Calu3 (cell line): ENCODE data around the gene C12orf56. TPM values are rescaled to one million over a fixed set of nuclear protein-coding genes. Genes with fewer than 3 reads are reported as not detected.
"Not testable (repeated sequence)": the region's sequence is repeated elsewhere in the genome, so short reads cannot be mapped to it uniquely, and the experiment has no call there.

Source experiments
- BruUV-seq: library from RNA; stranded (reverse); fragments of 400-500 nt; replicated peaks from 2 replicates; lab custom pipeline; 2021; lab: Mats Ljungman, UMichigan
- CTCF ChIA-PET: fragments of 300-600 bp; sonication (Branson Sonifier 250); formaldehyde crosslinking; loops from one replicate; lab custom pipeline; 2022; ENCODE audit warnings: antibody characterized with exemption; lab: Charles Lee
- DNase-seq: peaks from one replicate; pipeline ENCODE4 v3.0.0; 2022
- H3K27ac Mint-ChIP-seq: one replicate; pipeline ENCODE4 v1.8.0; 2022; ENCODE audit warnings: mixed read lengths; ENCODE audit not compliant: unreplicated experiment
- H3K27me3 Mint-ChIP-seq: one replicate; pipeline ENCODE4 v1.8.0; 2022; ENCODE audit warnings: mixed read lengths; ENCODE audit not compliant: unreplicated experiment
- H3K36me3 Mint-ChIP-seq: one replicate; pipeline ENCODE4 v1.8.0; 2022; ENCODE audit warnings: mild to moderate bottlenecking, moderate library complexity, mixed read lengths; ENCODE audit not compliant: insufficient read depth, unreplicated experiment
- H3K4me1 Mint-ChIP-seq: one replicate; pipeline ENCODE4 v1.8.0; 2022; ENCODE audit warnings: mild to moderate bottlenecking, low read depth, mixed read lengths; ENCODE audit not compliant: unreplicated experiment
- H3K4me3 Mint-ChIP-seq: one replicate; pipeline ENCODE4 v1.8.0; 2022; ENCODE audit warnings: mild to moderate bottlenecking, low read depth, moderate library complexity, mixed read lengths; ENCODE audit not compliant: unreplicated experiment
- H3K9me3 Mint-ChIP-seq: one replicate; pipeline ENCODE4 v1.8.0; 2022; ENCODE audit warnings: low read depth, mixed read lengths; ENCODE audit not compliant: unreplicated experiment
- intact Hi-C: fragments of 100-400 bp; cut with micrococcal nuclease; formaldehyde crosslinking; loops from one replicate; pipeline ENCODE4 v1.10.0; 2022; ENCODE audit not compliant: unreplicated experiment
- total RNA-seq: library from RNA; stranded (reverse); gene quantifications from 2 replicates; pipeline ENCODE4 v1.2.3, GENCODE V29; 2022
- TF ChIP-seq, protein P1 (sequence below): fragments of 200-600 bp; IDR thresholded peaks from one replicate; pipeline ENCODE4 v1.8.0; 2022; ENCODE audit warnings: antibody characterized with exemption; ENCODE audit not compliant: unreplicated experiment

Gene C12orf56
- total RNA-seq, 1 experiment from 2014 or later = 4.7 TPM

GRCh38 chr12:64304571-64304970, 86.0 kb downstream of the C12orf56 start:
- no TSS peak for BruUV-seq
- Mint-ChIP-seq H3K36me3 (no peaks in the 10 kb centered on the region), H3K27ac (no peak overlapping the region), H3K4me3 (no peak overlapping the region), H3K4me1 (no peaks in the 10 kb centered on the region), H3K9me3 (no peaks in the 10 kb centered on the region), H3K27me3 (no peaks in the 10 kb centered on the region)
- CTCF ChIA-PET = no interaction called here
- intact Hi-C loops = no loop called here
- TF ChIP-seq, protein P1, sequence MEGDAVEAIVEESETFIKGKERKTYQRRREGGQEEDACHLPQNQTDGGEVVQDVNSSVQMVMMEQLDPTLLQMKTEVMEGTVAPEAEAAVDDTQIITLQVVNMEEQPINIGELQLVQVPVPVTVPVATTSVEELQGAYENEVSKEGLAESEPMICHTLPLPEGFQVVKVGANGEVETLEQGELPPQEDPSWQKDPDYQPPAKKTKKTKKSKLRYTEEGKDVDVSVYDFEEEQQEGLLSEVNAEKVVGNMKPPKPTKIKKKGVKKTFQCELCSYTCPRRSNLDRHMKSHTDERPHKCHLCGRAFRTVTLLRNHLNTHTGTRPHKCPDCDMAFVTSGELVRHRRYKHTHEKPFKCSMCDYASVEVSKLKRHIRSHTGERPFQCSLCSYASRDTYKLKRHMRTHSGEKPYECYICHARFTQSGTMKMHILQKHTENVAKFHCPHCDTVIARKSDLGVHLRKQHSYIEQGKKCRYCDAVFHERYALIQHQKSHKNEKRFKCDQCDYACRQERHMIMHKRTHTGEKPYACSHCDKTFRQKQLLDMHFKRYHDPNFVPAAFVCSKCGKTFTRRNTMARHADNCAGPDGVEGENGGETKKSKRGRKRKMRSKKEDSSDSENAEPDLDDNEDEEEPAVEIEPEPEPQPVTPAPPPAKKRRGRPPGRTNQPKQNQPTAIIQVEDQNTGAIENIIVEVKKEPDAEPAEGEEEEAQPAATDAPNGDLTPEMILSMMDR = no peak
- DNase-seq = no peak

- no peak for DNase-seq
- no TSS peak for BruUV-seq
- Mint-ChIP-seq H3K9me3 (no peaks in the 10 kb centered on the region), H3K27me3 (no peaks in the 10 kb centered on the region), H3K4me3 (no peak overlapping the region), H3K4me1 (no peaks in the 10 kb centered on the region), H3K36me3 (no peaks in the 10 kb centered on the region), H3K27ac (no peak overlapping the region)
- CTCF ChIA-PET = interaction anchor here (0.6 kb wide), 1 partner anchor 88 kb away, joined by 3 read pairs; no protein-coding TSS in a partner anchor
- intact Hi-C loops = no loop called here
- TF ChIP-seq, protein P1 = no peak
Measured at GRCh38 chr12:64299628-64300027, 90.9 kb downstream of the C12orf56 start.

DNA sequence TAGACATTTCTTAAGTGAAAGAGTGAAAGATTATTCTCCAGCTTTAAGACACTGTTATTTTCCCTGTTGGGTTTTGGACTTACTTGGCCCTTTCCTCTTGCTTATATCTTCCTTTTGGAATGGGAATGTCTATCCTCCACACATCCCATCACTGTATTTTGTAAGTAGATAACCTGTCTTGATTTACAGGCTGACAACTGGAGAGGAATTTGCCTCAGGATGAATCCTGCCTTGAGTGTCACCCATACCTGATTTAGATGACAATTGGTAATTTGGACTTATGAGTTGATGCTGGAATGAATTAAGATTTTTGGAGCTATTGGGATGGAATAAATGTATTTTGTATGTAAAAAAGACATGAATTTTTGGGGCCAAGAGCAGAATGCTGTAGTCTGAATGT, 94.3 kb downstream of the C12orf56 start:
- H3K27me3 Mint-ChIP-seq = no peaks in the 10 kb centered on the region
- intact Hi-C loops = no loop called here
- CTCF ChIA-PET = no interaction called here
- no peaks in the 10 kb centered on the region for H3K4me1 Mint-ChIP-seq
- TF ChIP-seq, protein P1 = no peak
- no peak overlapping the region for H3K4me3 Mint-ChIP-seq
- DNase-seq = no peak
- H3K9me3 Mint-ChIP-seq = no peaks in the 10 kb centered on the region
- no peaks in the 10 kb centered on the region for H3K36me3 Mint-ChIP-seq
- H3K27ac Mint-ChIP-seq = no peak overlapping the region
- no TSS peak for BruUV-seq

- Mint-ChIP-seq H3K9me3 (no peaks in the 10 kb centered on the region), H3K27me3 (no peaks in the 10 kb centered on the region), H3K36me3 (no peaks in the 10 kb centered on the region), H3K4me1 (no peaks in the 10 kb centered on the region), H3K27ac (no peak overlapping the region), H3K4me3 (no peak overlapping the region)
- no TSS peak for BruUV-seq
- intact Hi-C loops = no loop called here
- DNase-seq = no peak
- TF ChIP-seq, protein P1 = no peak
- CTCF ChIA-PET = interaction anchor here (0.7 kb wide), 1 partner anchor 729 kb away, joined by 3 read pairs; no protein-coding TSS in a partner anchor
Measured at GRCh38 chr12:64293654-64294364, 96.7 kb downstream of the C12orf56 start.

DNA sequence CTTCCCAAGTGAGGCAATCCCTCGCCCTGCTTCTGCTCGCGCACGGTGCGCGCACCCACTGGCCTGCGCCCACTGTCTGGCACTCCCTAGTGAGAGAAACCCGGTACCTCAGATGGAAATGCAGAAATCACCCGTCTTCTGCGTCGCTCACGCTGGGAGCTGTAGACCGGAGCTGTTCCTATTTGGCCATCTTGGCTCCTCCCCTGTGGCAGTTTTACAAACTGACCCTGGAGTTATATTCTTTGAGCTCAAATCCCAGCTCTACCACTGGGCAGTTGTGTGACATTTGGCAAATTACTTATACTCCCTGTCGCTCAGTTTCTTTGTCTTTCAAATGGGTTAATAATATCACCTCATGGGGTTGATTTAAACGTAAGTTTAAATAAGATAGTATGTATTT, 97.4 kb downstream of the C12orf56 start:
- intact Hi-C loops, H3K27me3 Mint-ChIP-seq, H3K9me3 Mint-ChIP-seq, H3K4me3 Mint-ChIP-seq, H3K36me3 Mint-ChIP-seq, DNase-seq, H3K4me1 Mint-ChIP-seq, BruUV-seq, CTCF ChIA-PET, H3K27ac Mint-ChIP-seq: not testable (repeated sequence)
